Calu3 (cell line): ENCODE measurements around the gene VGLL4. TPM values are rescaled to one million over a fixed set of nuclear protein-coding genes. Genes with fewer than 3 reads are reported as not detected.

ENCODE experiments used
- BruUV-seq: library from RNA; stranded (reverse); fragments of 400-500 nt; replicated peaks from 2 replicates; lab custom pipeline; 2021; lab: Mats Ljungman, UMichigan
- CTCF ChIA-PET: fragments of 300-600 bp; sonication (Branson Sonifier 250); formaldehyde crosslinking; loops from one replicate; lab custom pipeline; 2022; ENCODE audit warnings: antibody characterized with exemption; lab: Charles Lee
- DNase-seq: peaks from one replicate; pipeline ENCODE4 v3.0.0; 2022
- H3K27ac Mint-ChIP-seq: one replicate; pipeline ENCODE4 v1.8.0; 2022; ENCODE audit warnings: mixed read lengths; ENCODE audit not compliant: unreplicated experiment
- H3K27me3 Mint-ChIP-seq: one replicate; pipeline ENCODE4 v1.8.0; 2022; ENCODE audit warnings: mixed read lengths; ENCODE audit not compliant: unreplicated experiment
- H3K36me3 Mint-ChIP-seq: one replicate; pipeline ENCODE4 v1.8.0; 2022; ENCODE audit warnings: mild to moderate bottlenecking, moderate library complexity, mixed read lengths; ENCODE audit not compliant: insufficient read depth, unreplicated experiment
- H3K4me1 Mint-ChIP-seq: one replicate; pipeline ENCODE4 v1.8.0; 2022; ENCODE audit warnings: mild to moderate bottlenecking, low read depth, mixed read lengths; ENCODE audit not compliant: unreplicated experiment
- H3K4me3 Mint-ChIP-seq: one replicate; pipeline ENCODE4 v1.8.0; 2022; ENCODE audit warnings: mild to moderate bottlenecking, low read depth, moderate library complexity, mixed read lengths; ENCODE audit not compliant: unreplicated experiment
- H3K9me3 Mint-ChIP-seq: one replicate; pipeline ENCODE4 v1.8.0; 2022; ENCODE audit warnings: low read depth, mixed read lengths; ENCODE audit not compliant: unreplicated experiment
- CTCF ChIP-seq: fragments of 200-600 bp; IDR thresholded peaks from one replicate; pipeline ENCODE4 v1.8.0; 2022; ENCODE audit warnings: antibody characterized with exemption; ENCODE audit not compliant: unreplicated experiment
- intact Hi-C: fragments of 100-400 bp; cut with micrococcal nuclease; formaldehyde crosslinking; loops from one replicate; pipeline ENCODE4 v1.10.0; 2022; ENCODE audit not compliant: unreplicated experiment
- total RNA-seq: library from RNA; stranded (reverse); gene quantifications from 2 replicates; pipeline ENCODE4 v1.2.3, GENCODE V29; 2022

The VGLL4 gene
- total RNA-seq, 1 experiment from 2014 or later = 51.3 TPM

DNA sequence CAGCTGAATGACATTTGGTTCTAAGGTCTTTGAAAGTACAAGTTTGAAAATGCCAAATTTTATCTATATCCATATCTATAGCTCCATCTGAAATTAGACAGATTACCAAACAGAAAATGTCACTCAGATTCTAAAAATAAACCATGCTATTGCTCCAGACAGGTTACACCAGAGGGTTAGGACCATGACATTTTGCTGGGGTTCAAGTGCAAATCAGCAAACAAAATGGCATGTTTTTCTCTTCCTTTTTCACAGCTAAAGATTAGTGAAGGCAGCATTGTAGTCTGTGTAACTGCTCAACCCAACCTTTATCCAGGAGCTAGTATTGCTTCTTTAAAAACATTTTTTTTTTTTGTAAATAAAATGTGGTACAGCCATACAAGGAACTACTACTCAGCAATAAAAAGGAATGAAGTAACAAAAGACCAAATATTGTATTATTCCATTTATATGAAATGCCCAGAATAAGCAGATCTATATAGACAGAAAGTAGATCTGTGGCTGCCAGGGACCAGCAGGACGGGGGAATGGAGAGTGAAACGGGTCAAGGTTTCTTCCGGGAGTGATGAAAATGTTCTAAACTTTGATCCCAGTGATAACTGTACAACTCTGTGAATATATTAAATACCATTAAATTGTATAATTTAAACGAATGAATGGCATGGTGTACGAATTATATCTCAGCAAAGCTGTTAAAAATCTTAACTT is 18.2 kb downstream of the VGLL4 start:
- BruUV-seq = no TSS peak
- CTCF ChIA-PET = interaction anchor here (0.6 kb wide), 1 partner anchor 21 kb away, joined by 4 read pairs; no protein-coding TSS in a partner anchor

DNA sequence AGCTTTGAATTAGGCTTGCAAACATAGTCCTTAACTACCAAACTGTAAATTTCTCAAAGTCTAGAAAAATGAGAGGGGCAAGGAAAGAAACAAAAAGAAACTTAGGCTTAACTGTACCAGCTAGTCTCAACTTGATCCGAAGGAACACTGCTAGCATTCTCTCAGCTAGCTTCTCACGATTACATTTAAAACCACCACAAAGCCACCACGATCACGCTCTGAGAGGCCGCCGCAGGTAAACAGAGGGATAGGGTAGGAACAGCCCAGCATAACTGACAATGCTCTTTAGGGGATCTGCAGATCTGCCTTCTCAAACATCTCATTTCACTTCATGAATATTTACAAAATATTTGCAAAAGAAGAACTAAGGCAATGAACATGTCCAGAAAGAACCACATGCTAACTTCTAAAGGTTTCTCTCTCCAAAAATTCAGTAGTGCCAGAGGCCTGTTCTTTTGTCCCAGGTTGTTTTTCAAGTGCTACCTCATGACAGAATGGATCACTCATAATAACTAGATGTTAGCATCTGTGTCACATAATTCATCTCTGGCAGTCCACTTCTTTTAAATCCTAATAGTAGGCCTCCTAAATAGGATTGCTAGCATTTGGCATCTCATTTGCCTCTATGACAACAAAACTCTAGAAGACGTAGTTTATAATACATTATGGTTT is 18.9 kb downstream of the VGLL4 start:
- no peak for TF ChIP-seq CTCF
- Mint-ChIP-seq H3K9me3 (no peaks in the 10 kb centered on the region), H3K4me3 (no peak overlapping the region), H3K27me3 (no peaks in the 10 kb centered on the region), H3K27ac (no peak overlapping the region), H3K4me1 (peaks cover 18% of the 10 kb centered on the region), H3K36me3 (no peaks in the 10 kb centered on the region)
- no TSS peak for BruUV-seq
- CTCF ChIA-PET = no interaction called here
- intact Hi-C loops = no loop called here
- no peak for DNase-seq

More for the DNA sequence above, 18.2 kb downstream of the VGLL4 start:
- H3K27ac Mint-ChIP-seq = no peak overlapping the region
- H3K27me3 Mint-ChIP-seq = no peaks in the 10 kb centered on the region
- peaks cover 11% of the 10 kb centered on the region for H3K4me1 Mint-ChIP-seq
- no peak for DNase-seq
- TF ChIP-seq CTCF = no peak
- intact Hi-C loops = no loop called here
- no peaks in the 10 kb centered on the region for H3K9me3 Mint-ChIP-seq
- no peak overlapping the region for H3K4me3 Mint-ChIP-seq
- no peaks in the 10 kb centered on the region for H3K36me3 Mint-ChIP-seq

DNA sequence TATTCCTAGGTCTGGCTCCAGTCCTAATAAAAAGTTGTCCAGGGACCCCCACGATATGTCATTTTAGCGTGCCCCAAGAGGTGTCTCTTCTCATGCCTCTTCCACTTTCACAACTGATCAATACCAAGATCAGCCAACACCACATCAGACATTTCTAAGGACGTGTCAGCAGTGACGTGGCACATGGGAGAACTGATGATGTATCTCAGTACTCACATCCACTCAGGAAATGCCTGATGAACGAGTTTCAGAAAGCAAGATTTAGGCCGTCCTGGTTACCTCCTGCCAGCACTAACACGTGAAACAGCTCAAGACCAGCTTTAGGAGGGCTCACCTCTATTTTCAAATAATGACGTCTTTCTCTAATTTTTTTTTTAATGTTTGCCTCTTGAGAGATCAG is 19.6 kb downstream of the VGLL4 start:
- Mint-ChIP-seq H3K27me3 (no peaks in the 10 kb centered on the region), H3K9me3 (no peaks in the 10 kb centered on the region), H3K4me1 (peaks cover 25% of the 10 kb centered on the region), H3K27ac (no peak overlapping the region), H3K4me3 (no peak overlapping the region), H3K36me3 (no peaks in the 10 kb centered on the region)
- BruUV-seq = no TSS peak
- intact Hi-C loops = no loop called here
- CTCF ChIA-PET = no interaction called here
- TF ChIP-seq CTCF = no peak
- DNase-seq = no peak

DNA sequence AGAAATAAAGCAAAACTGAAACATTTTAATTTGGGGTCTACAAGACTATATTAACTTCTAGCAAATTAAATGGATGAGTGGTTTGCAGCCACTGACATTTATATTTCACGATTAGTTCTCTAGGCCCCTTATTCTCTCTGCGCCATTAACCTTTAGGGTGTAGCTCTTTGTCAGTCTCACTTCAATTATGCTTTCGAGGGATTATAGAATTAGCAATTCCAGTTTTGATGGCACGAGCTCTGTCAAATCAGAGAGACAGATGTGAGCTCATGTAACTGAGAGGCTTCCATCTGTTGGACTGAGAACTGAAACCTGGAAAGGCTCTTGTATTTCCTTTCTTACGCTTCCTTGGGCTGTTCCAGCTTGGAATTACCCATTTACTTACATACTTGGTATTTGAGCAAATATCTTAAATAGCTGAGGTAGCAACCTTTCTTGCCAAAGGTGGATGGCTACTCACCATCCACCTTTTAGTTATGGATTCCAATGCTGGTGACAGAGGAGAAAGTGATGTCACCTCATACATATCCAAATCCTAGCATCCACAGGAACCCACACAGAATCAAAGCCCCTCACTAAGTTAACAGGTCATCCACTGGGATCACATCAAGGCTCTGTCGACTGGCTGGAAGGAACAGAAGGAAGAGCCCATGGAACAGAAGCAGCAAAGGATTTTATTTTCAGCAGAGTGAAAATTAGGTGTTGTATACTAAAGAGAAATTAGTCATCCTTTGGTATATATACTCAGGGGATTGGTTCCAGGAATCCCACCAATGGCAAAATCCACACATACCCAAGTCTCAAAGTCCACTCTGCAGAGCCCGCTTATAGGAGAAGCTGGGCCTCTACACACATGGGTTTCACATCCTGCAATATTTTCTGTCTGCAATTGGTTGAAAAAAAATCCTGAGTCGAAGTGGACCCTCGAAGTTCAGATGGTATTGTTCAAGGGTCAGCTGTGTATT is 20.8 kb downstream of the VGLL4 start:
- intact Hi-C loops = no loop called here
- no TSS peak for BruUV-seq
- CTCF ChIA-PET = no interaction called here

More for the DNA sequence above, 20.8 kb downstream of the VGLL4 start:
- Mint-ChIP-seq H3K27ac (no peak overlapping the region), H3K36me3 (no peaks in the 10 kb centered on the region), H3K4me3 (no peak overlapping the region), H3K9me3 (no peaks in the 10 kb centered on the region), H3K27me3 (no peaks in the 10 kb centered on the region), H3K4me1 (peaks cover 32% of the 10 kb centered on the region)
- no peak for TF ChIP-seq CTCF
- DNase-seq = no peak
